GM18498 (cell line): Measurements from ENCODE around the gene TMEM52.
"Not testable (repeated sequence)": the region's sequence is repeated elsewhere in the genome, so short reads cannot be mapped to it uniquely, and the experiment has no call there.

Experiments
- ATAC-seq: cut with Tn5 transposase; IDR thresholded peaks from one replicate; pipeline ENCODE4 v1.9.1; 2021; ENCODE audit warnings: mild to moderate bottlenecking, moderate library complexity; ENCODE audit not compliant: unreplicated experiment

TMEM52 gene

DNA sequence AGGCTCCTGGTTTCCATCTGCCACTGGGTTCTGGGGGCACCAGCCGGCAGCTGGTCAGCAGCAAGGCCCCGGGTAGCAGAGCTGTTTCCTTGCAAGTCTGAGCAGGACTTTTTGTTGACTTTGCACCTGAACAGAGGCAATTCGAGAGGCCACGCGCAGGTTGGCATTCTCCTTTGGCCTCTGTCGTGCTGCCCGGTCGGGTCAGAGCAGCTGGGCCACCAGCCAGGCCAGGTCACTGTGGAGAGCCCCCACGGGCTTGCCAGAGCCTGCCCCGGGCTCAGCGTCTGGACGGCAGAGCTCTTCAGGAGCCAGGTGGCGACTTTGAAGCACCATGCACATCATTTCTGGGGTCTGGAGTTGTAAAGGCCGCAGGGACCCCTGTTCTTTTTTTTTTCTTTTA, 28.4 kb upstream of the TMEM52 start:
- no peak for ATAC-seq

DNA sequence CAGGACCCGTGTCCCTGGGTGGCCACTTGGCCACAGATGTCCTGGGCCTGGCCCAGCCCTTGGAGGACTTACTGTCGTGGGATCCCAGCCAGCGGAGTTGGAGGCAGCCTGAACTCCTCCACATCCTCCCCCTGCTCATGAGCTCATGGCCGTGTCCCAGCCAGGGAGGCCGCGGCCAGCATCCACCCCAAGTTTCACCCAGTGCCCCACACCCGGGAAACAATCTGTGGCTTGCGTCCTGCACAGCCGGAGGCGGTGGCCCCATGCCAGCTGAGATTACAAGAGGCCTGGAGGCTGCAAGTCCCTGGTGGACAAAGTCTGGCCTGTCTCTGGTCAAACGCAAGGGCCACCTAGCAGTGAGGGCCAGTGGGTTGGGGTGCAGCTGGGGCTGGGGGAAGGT, 27.5 kb upstream of the TMEM52 start:
- no peak for ATAC-seq

DNA sequence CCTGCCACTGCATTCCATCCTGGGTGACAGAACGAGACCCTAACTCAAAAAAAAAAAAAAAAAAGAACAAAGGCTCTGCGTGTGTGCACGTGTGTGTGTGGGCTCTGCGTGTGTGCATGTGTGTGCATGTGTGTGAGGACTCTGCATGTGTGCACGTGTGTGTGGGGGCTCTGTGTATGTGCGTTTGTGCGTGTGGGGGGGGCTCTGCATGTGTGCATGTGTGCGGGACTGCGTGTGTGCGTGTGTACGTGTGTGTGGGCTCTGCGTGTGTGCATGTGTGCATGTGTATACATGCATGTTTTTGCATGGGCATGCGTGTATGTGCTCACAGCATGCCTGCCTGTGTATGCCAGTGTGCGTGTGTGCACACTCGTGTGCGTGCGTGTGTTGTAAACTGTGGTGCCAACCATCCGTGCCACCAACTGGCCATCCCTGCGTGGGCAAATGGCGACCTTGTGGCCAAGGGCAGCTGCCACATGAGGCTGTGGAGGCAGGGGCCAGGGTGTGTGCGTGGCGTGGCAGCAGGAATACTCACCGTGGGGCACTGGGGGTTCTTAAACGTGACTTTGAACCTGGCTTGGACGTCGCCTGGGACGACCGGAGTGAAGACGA, 26.8 kb upstream of the TMEM52 start:
- no peak for ATAC-seq

DNA sequence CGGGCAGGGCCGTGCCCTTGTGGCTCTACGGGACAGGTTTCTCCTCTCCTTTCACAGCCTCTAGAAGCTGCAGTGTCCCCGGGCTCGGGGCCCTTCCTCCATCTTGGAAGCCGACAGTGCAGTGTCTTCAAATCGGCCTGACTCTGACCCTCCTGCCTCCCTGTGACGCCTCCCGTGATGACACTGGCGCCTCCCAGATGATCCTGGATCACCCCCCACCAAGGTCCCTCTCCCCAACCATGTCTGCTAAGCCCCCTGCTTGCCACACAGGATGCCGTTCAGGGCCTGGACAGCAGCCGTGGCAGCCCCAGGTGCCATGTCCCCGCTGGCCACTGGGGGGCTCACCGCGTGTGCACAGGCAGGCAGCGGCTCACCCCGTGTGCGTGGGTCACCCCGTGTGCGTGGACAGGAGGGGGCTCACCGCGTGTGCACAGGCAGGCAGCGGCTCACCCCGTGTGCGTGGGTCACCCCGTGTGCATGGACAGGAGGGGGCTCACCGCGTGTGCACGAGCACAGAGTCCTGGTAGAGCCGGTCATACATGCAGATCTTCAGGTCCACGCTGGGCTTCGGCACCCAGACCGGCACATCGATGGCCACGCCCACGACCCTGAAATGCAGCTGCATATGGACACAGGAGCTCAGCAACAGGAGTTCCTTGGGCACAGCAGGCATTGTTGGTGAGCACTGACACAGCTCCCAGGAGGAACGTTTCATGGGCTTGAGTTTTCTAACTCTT, 24.9 kb upstream of the TMEM52 start:
- no peak for ATAC-seq

DNA sequence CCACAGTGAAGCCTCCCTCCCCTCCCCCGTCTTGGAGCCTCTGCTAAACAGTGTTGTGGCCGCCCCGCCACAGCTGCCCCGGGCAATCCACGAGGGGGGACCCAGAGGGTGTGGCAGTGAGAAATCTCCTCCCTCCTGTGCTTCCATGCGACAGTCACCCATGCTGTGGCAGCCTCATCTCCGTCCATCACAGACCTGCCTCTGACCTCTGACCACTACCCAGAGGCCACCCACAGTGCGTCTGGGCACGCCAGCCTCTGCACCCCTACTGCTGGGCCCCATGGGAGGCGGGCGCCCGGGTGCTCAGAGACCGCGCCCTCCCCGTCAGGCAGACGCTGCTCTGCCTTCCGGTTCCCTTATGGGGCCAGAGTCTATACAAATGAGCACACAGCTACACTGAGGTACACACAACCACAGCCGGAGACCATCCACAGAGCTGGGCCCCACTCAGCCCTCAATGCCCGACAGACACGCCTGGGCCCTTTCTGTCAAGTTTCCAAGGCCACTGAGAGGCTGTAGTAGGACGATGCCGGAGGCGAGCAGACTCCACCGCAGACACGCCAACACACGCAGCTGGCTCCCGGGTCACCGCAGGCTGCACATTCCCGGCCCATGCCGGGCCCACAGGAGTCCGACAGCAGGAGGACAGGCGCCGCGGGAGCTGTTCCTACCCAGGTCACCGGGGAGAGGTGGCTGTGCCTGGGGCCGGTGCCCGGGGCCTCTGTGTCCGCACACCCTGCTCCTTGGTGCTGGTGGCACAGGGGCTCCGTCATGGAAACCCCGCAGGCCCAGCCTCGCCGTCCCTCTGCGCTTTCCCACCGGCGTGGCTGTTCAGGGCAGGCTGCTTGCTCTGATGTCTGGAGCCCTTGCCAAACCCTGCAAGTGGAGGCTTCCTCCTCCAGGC, 23.9 kb upstream of the TMEM52 start:
- ATAC-seq, result no peak

DNA sequence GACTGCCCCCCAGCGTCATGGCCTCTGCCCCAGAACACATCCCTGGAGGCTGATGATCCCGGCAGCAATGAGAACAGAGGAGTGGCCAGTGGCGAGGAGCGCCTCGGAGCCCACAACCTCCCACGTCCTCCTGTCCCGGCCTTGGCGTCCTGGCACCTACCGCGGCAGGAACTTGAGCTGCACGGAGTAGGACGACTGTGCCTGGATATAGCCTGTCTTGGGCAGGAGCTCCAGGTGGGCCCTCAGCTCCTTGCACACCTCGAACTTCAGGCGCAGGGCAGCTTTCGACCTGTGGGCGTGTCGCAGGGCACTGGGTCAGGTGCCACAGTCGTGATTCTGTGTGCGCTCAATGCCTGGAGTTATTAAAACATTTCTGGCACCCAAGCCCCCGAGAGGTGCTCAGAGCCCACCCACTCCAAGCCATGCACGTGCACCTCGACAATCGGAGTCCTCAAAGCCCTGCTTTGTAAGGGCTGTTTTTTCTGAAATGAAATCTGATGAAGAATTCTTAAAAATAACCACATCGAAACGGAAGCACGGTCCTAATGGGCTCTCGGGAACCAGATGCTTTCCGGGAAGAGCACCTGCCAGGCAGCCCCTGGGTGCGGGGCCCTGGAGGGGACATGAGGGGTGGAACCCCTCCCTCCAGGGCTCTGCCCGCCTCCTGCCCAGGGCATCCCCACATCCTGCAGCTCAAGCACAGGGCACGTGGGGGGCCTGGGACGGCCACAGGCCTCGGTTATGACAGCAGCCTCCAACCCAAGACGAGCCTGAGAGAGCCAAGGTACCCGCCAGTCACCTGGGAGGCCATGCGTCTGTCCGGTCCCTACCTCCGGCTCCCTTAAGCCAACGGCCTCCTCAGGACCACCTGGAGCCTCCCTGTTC, 23.0 kb upstream of the TMEM52 start:
- ATAC-seq, result no peak

DNA sequence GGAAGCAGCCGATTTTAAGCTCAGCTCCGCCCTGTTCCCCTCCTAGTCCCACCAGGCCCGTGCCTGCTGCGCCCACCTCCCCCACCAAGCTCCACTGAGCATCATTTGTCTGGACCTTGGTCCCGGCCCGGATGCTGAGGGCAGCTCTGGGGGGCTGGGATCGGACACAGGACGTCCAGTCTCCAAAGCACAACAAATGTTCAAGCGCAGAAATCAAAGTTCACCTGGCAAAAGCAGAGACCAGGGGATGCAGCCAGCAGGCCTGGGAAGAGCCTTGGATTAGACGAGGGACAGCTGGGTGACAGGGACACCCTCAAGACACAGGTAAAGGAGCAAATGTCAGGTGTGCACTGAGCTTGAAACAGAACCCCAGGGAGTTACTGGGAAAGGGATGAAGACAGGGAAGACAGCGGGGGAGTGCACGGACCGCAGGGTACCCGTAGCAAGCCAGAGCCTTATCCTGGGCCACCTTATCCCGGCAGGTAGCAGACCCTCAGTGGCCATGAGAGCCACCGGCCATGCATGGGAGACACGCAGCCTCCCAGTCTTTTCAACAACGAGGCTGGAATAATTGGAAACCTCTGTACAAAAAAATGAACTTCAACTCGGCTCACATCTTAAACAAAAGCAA, 22.2 kb upstream of the TMEM52 start:
- no peak for ATAC-seq

DNA sequence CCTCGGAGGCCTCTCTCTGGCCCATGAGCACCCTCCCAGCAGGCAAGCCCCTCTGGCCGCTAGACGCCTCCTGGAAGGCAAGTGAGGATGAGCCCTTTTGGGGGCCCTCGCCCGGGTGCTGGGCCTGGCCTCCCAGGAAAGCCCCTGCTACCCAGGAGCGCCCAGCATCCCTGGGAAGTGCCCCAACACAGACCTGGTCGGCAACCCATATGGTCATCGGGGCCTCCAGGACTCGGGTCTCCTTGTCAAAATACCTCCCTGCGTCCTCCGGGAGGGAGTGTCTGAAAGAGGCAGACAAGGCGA, 21.0 kb upstream of the TMEM52 start:
- ATAC-seq, result no peak

DNA sequence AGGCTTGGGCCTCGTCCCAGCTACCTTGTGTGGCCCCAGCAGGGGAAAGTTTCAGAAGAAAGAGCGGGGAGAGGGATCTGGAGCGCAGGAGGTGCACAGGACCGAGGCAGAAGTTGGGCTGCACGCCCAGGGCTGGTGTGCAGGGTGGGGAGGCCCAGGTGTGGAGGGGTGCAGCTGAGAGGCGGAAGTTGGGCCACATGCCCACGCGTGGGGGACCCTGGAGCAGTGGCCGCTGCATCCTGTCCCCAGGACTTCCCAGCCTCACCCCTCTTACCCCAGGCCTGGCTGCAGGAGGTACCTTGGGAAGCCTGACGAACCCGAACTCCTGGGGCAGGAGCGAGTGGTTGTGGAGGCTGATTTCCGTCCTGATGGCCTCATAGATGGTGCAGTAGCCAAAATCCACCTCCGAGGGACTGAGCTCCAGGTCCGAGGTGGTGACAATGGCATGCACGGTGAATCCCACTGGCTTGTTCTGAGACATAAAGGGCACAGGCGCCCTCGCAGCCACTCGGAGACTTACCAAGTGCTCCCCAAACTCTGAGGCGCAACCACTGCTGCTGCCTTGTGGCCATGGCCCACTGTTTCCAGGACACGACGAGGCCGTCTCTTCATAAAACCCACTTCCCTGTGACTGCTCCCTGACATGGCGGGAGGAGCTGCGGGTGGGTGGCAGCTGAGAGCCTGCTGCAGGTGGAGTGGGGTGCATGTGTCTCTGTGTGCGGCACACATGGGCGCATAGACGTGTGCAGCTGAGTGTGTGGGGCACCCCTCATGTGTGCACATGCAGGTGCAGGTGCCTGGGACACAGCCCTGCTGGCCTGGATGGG, 20.4 kb upstream of the TMEM52 start:
- no peak for ATAC-seq

DNA sequence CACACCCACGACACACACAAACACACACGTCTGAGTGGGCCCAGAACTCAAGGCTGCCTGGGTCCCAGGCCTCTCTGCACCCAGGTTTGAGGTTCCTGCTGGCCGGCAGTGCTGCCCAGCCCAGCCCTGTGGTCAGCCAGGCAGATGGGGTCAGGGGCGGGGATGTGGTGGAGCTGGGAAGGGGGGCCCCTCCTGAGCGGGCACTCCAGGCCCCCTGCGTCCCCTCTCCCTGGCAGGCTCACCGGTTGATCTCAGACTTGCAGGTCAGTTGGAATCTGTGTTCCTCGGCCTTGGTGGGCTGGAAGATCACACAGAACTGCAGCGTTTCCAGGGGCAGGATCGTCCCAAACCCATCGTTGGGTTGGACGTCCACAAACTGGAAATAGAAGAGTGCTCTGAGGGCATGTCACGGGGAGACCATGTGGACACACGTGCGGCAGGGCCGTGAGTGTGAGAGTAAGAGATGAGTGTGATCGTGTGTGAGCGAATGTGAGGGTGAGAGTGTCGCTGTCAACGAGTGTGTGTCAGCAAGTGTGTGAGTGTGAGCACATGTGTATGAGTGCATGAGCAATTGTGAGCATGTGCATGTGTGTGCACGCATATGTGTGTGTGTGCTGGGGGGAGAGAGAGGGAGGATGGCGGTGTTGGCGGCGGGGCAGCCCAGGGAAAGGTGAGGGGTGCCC, 19.7 kb upstream of the TMEM52 start:
- ATAC-seq, result no peak

DNA sequence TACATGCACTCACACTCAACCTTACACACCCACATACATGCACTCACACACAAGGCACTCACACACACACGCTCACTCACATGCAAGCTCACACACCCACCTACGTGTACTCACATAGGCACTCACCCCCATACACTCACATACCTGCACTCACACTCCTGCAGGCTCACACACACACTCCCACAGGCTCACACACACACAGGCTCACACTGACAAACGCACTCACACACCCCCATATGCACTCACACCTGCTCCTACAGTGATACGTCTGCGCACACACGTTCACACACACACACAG, 19.1 kb upstream of the TMEM52 start:
- no peak for ATAC-seq

DNA sequence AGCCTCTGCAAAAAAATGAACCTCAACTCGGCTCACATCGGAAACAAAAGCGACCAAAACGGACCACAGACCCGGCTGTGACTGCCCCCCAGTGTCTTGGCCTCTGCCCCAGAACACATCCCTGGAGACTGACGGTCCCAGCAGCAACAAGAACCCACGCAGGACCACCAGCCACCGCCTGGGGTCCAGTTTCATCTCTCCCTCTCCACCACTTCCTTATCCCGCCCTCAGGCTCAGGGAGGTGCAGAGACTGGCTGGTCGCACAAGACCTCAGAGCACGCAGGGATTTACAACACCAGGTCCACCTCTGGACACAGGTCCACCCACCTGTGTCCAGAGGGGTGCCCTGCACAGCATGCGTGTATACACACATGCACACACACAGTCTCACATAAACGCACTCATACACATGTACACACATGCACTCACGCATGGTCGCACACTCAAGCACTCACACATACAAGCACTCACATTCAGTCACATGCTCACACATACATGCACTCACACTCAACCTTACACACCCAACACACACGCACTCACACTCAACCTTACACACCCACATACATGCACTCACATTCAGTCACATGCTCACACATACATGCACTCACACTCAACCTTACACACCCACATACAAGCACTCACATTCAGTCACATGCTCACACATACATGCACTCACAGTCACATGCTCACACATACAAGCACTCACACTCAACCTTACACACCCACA, 18.6 kb upstream of the TMEM52 start:
- no peak for ATAC-seq

DNA sequence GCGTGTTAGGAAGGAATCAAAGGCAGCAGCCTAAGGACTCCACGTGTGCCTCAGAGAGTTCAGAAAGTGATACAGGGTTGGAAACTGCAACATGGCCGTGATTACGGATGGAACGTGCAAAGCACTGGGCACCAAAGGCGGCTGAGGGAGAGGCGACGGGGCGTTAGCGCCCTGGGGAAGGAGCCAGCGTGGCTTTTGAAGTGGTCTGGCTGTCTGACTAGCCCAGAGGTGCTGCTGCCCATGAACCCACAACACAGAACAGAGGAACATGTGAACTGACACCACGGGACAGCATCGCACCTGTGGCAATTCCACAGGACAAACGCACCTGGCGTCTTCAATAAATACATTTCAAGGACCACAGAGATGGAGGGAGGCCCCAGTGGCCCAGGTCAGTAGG, 18.0 kb upstream of the TMEM52 start:
- ATAC-seq, result no peak

DNA sequence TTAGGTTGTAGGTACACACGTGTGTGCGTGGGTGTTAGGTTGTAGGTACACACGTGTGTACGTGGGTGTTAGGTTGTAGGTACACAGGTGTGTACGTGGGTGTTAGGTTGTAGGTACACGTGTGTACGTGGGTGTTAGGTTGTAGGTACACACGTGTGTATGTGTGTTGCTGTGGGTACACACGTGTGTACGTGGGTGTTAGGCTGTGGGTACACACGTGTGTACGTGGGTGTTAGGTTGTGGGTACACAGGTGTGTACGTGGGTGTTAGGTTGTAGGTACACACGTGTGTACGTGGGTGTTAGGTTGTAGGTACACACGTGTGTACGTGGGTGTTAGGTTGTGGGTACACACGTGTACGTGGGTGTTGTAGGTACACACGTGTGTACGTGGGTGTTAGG, 15.8 kb upstream of the TMEM52 start:
- ATAC-seq, result not testable (repeated sequence)

DNA sequence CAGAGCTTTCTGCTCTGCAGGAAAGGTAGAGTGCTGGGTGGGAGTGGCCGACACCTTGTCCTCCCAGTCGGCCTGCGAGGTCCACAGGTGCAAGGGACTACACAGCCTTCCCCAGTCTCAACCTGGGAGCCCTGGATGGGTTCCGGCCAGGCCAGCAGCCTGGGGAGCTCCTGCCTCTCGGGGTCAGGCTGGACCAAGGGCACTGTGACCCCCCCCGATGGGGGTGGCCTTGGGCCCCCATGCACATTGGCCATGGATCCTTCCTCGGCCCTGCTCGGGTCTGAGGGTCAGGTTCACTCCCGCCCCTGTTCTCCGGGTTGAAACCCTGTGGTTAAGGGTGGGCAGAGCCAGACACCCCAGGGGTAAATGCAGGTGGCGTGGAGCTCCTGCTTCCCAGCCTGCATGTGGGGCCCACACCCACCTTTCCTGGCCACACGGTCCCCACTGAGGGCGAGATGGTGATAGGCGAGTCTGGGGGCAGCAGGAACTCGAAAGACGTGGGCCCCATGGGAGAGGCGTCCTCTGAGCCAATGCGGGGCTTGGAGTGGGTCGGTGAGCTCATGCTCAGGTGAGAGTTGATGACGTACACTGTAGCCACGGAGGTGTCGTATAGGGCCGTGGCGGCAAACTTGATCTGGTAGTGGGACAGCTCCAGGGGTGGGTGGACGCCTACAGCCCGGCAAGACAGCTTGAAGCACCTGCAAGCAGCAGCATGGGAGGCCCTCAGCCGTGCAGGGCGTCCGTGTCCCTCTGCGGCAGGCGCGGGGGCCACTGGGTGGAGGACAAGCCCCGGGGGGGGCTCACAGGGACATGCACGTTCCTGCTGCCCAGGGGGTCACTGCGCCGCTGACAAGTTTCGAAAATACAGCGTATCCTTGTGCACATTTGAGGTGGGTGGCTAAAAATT, 10.8 kb upstream of the TMEM52 start:
- no peak for ATAC-seq

DNA sequence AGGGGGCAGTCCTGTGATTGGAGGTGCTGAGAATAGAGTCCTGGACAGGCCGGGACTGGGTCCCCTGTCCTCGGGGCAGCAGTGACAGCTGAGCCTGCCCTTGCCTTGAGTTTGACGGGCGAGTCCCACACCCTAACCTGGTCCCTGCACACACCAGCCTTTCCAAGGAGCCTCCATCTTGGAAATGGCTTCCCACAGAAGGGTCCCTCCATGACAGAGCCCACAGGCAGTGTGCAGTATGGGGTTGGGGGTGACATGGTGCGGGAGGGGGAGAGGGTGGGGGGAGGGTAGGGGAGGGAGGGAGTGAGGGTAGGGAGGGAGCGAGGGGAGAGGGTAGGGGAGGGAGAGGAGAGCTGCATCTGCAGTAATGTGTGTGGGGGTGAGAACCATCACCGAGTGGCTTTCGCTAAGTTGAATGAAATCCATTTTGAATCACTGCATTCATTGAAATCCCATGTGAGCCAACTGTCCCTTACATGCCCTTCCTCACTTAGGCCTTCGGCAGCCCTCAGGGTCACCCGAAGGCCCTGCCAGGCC, 10.1 kb upstream of the TMEM52 start:
- ATAC-seq, result no peak
